ENCODE results near the gene FAM222A. TPM values are rescaled to one million over a fixed set of nuclear protein-coding genes. Genes with fewer than 3 reads are reported as not detected.
A peak's percentile ranks its signal among the peaks of the same experiment; 100 is the strongest.

The FAM222A gene
- total RNA-seq, 1 donor from 2014 or later, result 4.7 TPM

- intact Hi-C loops (cut with DNase I), result no loop called here
- ATAC-seq, result no peak
- peak; percentile 34 for DNase-seq (ENCODE audit: low spot score)
Observed at GRCh38 chr12:109744026-109744425, 30.4 kb downstream of the FAM222A start.

GRCh38 chr12:109744986-109745942, 31.6 kb downstream of the FAM222A start:
- ATAC-seq, result no peak
- intact Hi-C loops (cut with DNase I), result no loop called here
- DNase-seq (ENCODE audit: low spot score), result peak; percentile 27

GRCh38 chr12:109752117-109753053, 38.8 kb downstream of the FAM222A start:
- DNase-seq (ENCODE audit: low spot score), result peak; percentile 15
- intact Hi-C loops (cut with DNase I), result no loop called here
- no peak for ATAC-seq

GRCh38 chr12:109753054-109753401, 39.4 kb downstream of the FAM222A start:
- ATAC-seq, result no peak
- DNase-seq (ENCODE audit: low spot score), result peak; percentile 45
- intact Hi-C loops (cut with DNase I), result no loop called here

- DNase-seq (ENCODE audit: low spot score), result no peak
- intact Hi-C loops (cut with DNase I), result no loop called here
- ATAC-seq, result no peak
Observed at GRCh38 chr12:109753959-109754358, 40.3 kb downstream of the FAM222A start.

- no peak for ATAC-seq
- DNase-seq (ENCODE audit: low spot score), result no peak
- intact Hi-C loops (cut with DNase I), result no loop called here
Observed at GRCh38 chr12:109756457-109756856, 42.8 kb downstream of the FAM222A start.

GRCh38 chr12:109757671-109758265, 44.1 kb downstream of the FAM222A start:
- ATAC-seq, result no peak

GRCh38 chr12:109758426-109759420, 45.1 kb downstream of the FAM222A start:
- ATAC-seq (no peak), DNase-seq (ENCODE audit: low spot score) (peak; percentile 45)

More at GRCh38 chr12:109757671-109758265, 44.1 kb downstream of the FAM222A start:
- DNase-seq (ENCODE audit: low spot score), result peak; percentile 37
- intact Hi-C loops (cut with DNase I), result no loop called here

GRCh38 chr12:109759595-109759994, 46.0 kb downstream of the FAM222A start:
- DNase-seq (ENCODE audit: low spot score) (peak; percentile 28), ATAC-seq (no peak)
- intact Hi-C loops (cut with DNase I), result no loop called here

More at GRCh38 chr12:109758426-109759420, 45.1 kb downstream of the FAM222A start:
- intact Hi-C loops (cut with DNase I), result no loop called here

- intact Hi-C loops (cut with DNase I), result no loop called here
- ATAC-seq (peak; percentile 26), DNase-seq (ENCODE audit: low spot score) (peak; percentile 72)
Observed at GRCh38 chr12:109760031-109760929, 46.7 kb downstream of the FAM222A start.

GRCh38 chr12:109760930-109761921, 47.6 kb downstream of the FAM222A start:
- DNase-seq (ENCODE audit: low spot score), result peak; percentile 47
- intact Hi-C loops (cut with DNase I), result no loop called here
- no peak for ATAC-seq

- intact Hi-C loops (cut with DNase I), result no loop called here
- ATAC-seq (no peak), DNase-seq (ENCODE audit: low spot score) (peak; percentile 43)
Observed at GRCh38 chr12:109762071-109762672, 48.5 kb downstream of the FAM222A start.

- intact Hi-C loops (cut with DNase I), result no loop called here
- ATAC-seq (no peak), DNase-seq (ENCODE audit: low spot score) (no peak)
Observed at GRCh38 chr12:109762673-109763191, 49.1 kb downstream of the FAM222A start.

GRCh38 chr12:109763201-109763841, 49.7 kb downstream of the FAM222A start:
- ATAC-seq (no peak), DNase-seq (ENCODE audit: low spot score) (peak; percentile 15)
- intact Hi-C loops (cut with DNase I), result no loop called here

- ATAC-seq (no peak), DNase-seq (ENCODE audit: low spot score) (no peak)
- intact Hi-C loops (cut with DNase I), result no loop called here
Observed at GRCh38 chr12:109764123-109764522, 50.5 kb downstream of the FAM222A start.

Data from sciatic nerve (tissue), 2 donors.